Measurements from ENCODE around the gene ENOPH1.
"Not testable (repeated sequence)": the region's sequence is repeated elsewhere in the genome, so short reads cannot be mapped to it uniquely, and the experiment has no call there.

Gene ENOPH1

GRCh38 chr4:82401600-82401999 is 28.8 kb upstream of the ENOPH1 start:
- H3K36me3 ChIP-seq (ENCODE audit: control insufficient read depth, insufficient read depth, low read length, severe bottlenecking), result no peaks in the 10 kb centered on the region

GRCh38 chr4:82402196-82402775 is 28.1 kb upstream of the ENOPH1 start:
- H3K27me3 ChIP-seq (replicated peaks; ENCODE audit: control insufficient read depth, insufficient read depth, low read length), result no peaks in the 10 kb centered on the region
- no peak overlapping the region for H3K9ac ChIP-seq (ENCODE audit: low read length)
- no peak for DNase-seq (ENCODE audit: low read depth)
- no peaks in the 10 kb centered on the region for H3K4me1 ChIP-seq (ENCODE audit: control insufficient read depth, insufficient read depth, low read length)
- no peak overlapping the region for H3K4me3 ChIP-seq (ENCODE audit: low read length)
- no peaks in the 10 kb centered on the region for H3K9me3 ChIP-seq (ENCODE audit: control insufficient read depth, low read length)
- H3K36me3 ChIP-seq (ENCODE audit: control insufficient read depth, insufficient read depth, low read length, severe bottlenecking), result no peaks in the 10 kb centered on the region

More at GRCh38 chr4:82401600-82401999, 28.8 kb upstream of the ENOPH1 start:
- no peaks in the 10 kb centered on the region for H3K4me1 ChIP-seq (ENCODE audit: control insufficient read depth, insufficient read depth, low read length)
- H3K27me3 ChIP-seq (replicated peaks; ENCODE audit: control insufficient read depth, insufficient read depth, low read length), result no peaks in the 10 kb centered on the region
- H3K9ac ChIP-seq (ENCODE audit: low read length), result no peak overlapping the region
- no peak for DNase-seq (ENCODE audit: low read depth)
- no peaks in the 10 kb centered on the region for H3K9me3 ChIP-seq (ENCODE audit: control insufficient read depth, low read length)
- no peak overlapping the region for H3K4me3 ChIP-seq (ENCODE audit: low read length)

- H3K27me3 ChIP-seq (replicated peaks; ENCODE audit: control insufficient read depth, insufficient read depth, low read length), result no peaks in the 10 kb centered on the region
- H3K36me3 ChIP-seq (ENCODE audit: control insufficient read depth, insufficient read depth, low read length, severe bottlenecking), result no peaks in the 10 kb centered on the region
- H3K4me1 ChIP-seq (ENCODE audit: control insufficient read depth, insufficient read depth, low read length), result no peaks in the 10 kb centered on the region
- H3K9ac ChIP-seq (ENCODE audit: low read length), result no peak overlapping the region
- no peak for DNase-seq (ENCODE audit: low read depth)
- no peaks in the 10 kb centered on the region for H3K9me3 ChIP-seq (ENCODE audit: control insufficient read depth, low read length)
- H3K4me3 ChIP-seq (ENCODE audit: low read length), result no peak overlapping the region
Observed at GRCh38 chr4:82403725-82404124, 26.7 kb upstream of the ENOPH1 start.

GRCh38 chr4:82415061-82415460 is 15.3 kb upstream of the ENOPH1 start:
- not testable (repeated sequence) for H3K36me3 ChIP-seq (ENCODE audit: control insufficient read depth, insufficient read depth, low read length, severe bottlenecking); H3K4me3 ChIP-seq (ENCODE audit: low read length); H3K27me3 ChIP-seq (replicated peaks; ENCODE audit: control insufficient read depth, insufficient read depth, low read length); H3K9me3 ChIP-seq (ENCODE audit: control insufficient read depth, low read length); H3K4me1 ChIP-seq (ENCODE audit: control insufficient read depth, insufficient read depth, low read length); DNase-seq (ENCODE audit: low read depth); H3K9ac ChIP-seq (ENCODE audit: low read length)

GRCh38 chr4:82415922-82416365 is 14.4 kb upstream of the ENOPH1 start:
- H3K36me3 ChIP-seq (ENCODE audit: control insufficient read depth, insufficient read depth, low read length, severe bottlenecking), result no peaks in the 10 kb centered on the region
- no peaks in the 10 kb centered on the region for H3K9me3 ChIP-seq (ENCODE audit: control insufficient read depth, low read length)
- no peaks in the 10 kb centered on the region for H3K27me3 ChIP-seq (replicated peaks; ENCODE audit: control insufficient read depth, insufficient read depth, low read length)
- DNase-seq (ENCODE audit: low read depth), result no peak
- no peak overlapping the region for H3K9ac ChIP-seq (ENCODE audit: low read length)
- no peaks in the 10 kb centered on the region for H3K4me1 ChIP-seq (ENCODE audit: control insufficient read depth, insufficient read depth, low read length)
- no peak overlapping the region for H3K4me3 ChIP-seq (ENCODE audit: low read length)

- H3K4me1 ChIP-seq (ENCODE audit: control insufficient read depth, insufficient read depth, low read length), result peaks cover 14% of the 10 kb centered on the region
- no peak for DNase-seq (ENCODE audit: low read depth)
- H3K9me3 ChIP-seq (ENCODE audit: control insufficient read depth, low read length), result no peaks in the 10 kb centered on the region
- H3K9ac ChIP-seq (ENCODE audit: low read length), result no peak overlapping the region
- H3K4me3 ChIP-seq (ENCODE audit: low read length), result no peak overlapping the region
- no peaks in the 10 kb centered on the region for H3K27me3 ChIP-seq (replicated peaks; ENCODE audit: control insufficient read depth, insufficient read depth, low read length)
- peaks cover 22% of the 10 kb centered on the region for H3K36me3 ChIP-seq (ENCODE audit: control insufficient read depth, insufficient read depth, low read length, severe bottlenecking)
Observed at GRCh38 chr4:82419451-82419850, 10.9 kb upstream of the ENOPH1 start.

- no peak for DNase-seq (ENCODE audit: low read depth)
- no peak overlapping the region for H3K9ac ChIP-seq (ENCODE audit: low read length)
- H3K4me1 ChIP-seq (ENCODE audit: control insufficient read depth, insufficient read depth, low read length), result peaks cover 35% of the 10 kb centered on the region
- H3K27me3 ChIP-seq (replicated peaks; ENCODE audit: control insufficient read depth, insufficient read depth, low read length), result no peaks in the 10 kb centered on the region
- H3K36me3 ChIP-seq (ENCODE audit: control insufficient read depth, insufficient read depth, low read length, severe bottlenecking), result peaks cover 48% of the 10 kb centered on the region
- H3K4me3 ChIP-seq (ENCODE audit: low read length), result no peak overlapping the region
- no peaks in the 10 kb centered on the region for H3K9me3 ChIP-seq (ENCODE audit: control insufficient read depth, low read length)
Observed at GRCh38 chr4:82421796-82422560, 8.4 kb upstream of the ENOPH1 start.

GRCh38 chr4:82422616-82423015 is 7.8 kb upstream of the ENOPH1 start:
- Histone ChIP-seq H3K9me3 (ENCODE audit: control insufficient read depth, low read length) (no peaks in the 10 kb centered on the region), H3K27me3 (replicated peaks; ENCODE audit: control insufficient read depth, insufficient read depth, low read length) (no peaks in the 10 kb centered on the region), H3K4me3 (ENCODE audit: low read length) (no peak overlapping the region), H3K9ac (ENCODE audit: low read length) (no peak overlapping the region), H3K4me1 (ENCODE audit: control insufficient read depth, insufficient read depth, low read length) (peaks cover 37% of the 10 kb centered on the region), H3K36me3 (ENCODE audit: control insufficient read depth, insufficient read depth, low read length, severe bottlenecking) (peaks cover 52% of the 10 kb centered on the region)
- no peak for DNase-seq (ENCODE audit: low read depth)

GRCh38 chr4:82423245-82424054 is 6.9 kb upstream of the ENOPH1 start:
- peak overlapping the region; percentile 3 for H3K4me3 ChIP-seq (ENCODE audit: low read length)
- H3K27me3 ChIP-seq (replicated peaks; ENCODE audit: control insufficient read depth, insufficient read depth, low read length), result no peaks in the 10 kb centered on the region
- H3K4me1 ChIP-seq (ENCODE audit: control insufficient read depth, insufficient read depth, low read length), result peaks cover 37% of the 10 kb centered on the region
- no peaks in the 10 kb centered on the region for H3K9me3 ChIP-seq (ENCODE audit: control insufficient read depth, low read length)
- no peak overlapping the region for H3K9ac ChIP-seq (ENCODE audit: low read length)
- H3K36me3 ChIP-seq (ENCODE audit: control insufficient read depth, insufficient read depth, low read length, severe bottlenecking), result peaks cover 56% of the 10 kb centered on the region
- DNase-seq (ENCODE audit: low read depth), result peak; percentile 27

- H3K36me3 ChIP-seq (ENCODE audit: control insufficient read depth, insufficient read depth, low read length, severe bottlenecking), result peaks cover 56% of the 10 kb centered on the region
- peak overlapping the region; percentile 100 for H3K4me3 ChIP-seq (ENCODE audit: low read length)
- H3K9ac ChIP-seq (ENCODE audit: low read length), result no peak overlapping the region
- H3K27me3 ChIP-seq (replicated peaks; ENCODE audit: control insufficient read depth, insufficient read depth, low read length), result no peaks in the 10 kb centered on the region
- H3K9me3 ChIP-seq (ENCODE audit: control insufficient read depth, low read length), result no peaks in the 10 kb centered on the region
- no peak for DNase-seq (ENCODE audit: low read depth)
- H3K4me1 ChIP-seq (ENCODE audit: control insufficient read depth, insufficient read depth, low read length), result peaks cover 37% of the 10 kb centered on the region
Observed at GRCh38 chr4:82425478-82425877, 4.9 kb upstream of the ENOPH1 start.

- no peak for DNase-seq (ENCODE audit: low read depth)
- Histone ChIP-seq H3K27me3 (replicated peaks; ENCODE audit: control insufficient read depth, insufficient read depth, low read length) (no peaks in the 10 kb centered on the region), H3K9ac (ENCODE audit: low read length) (peak overlapping the region; percentile 98), H3K4me3 (ENCODE audit: low read length) (peak overlapping the region; percentile 100), H3K4me1 (ENCODE audit: control insufficient read depth, insufficient read depth, low read length) (peaks cover 38% of the 10 kb centered on the region), H3K9me3 (ENCODE audit: control insufficient read depth, low read length) (no peaks in the 10 kb centered on the region), H3K36me3 (ENCODE audit: control insufficient read depth, insufficient read depth, low read length, severe bottlenecking) (peaks cover 43% of the 10 kb centered on the region)
Observed at GRCh38 chr4:82428526-82428968, 1.8 kb upstream of the ENOPH1 start.
